OCI-LY1 (cell line): ENCODE measurements around the gene ARL13A.

Source experiments
- H2AFZ ChIP-seq: fragments of 200-600 bp; sonication (generic), shearing (Covaris generic); 2 replicates; pipeline ENCODE4 v1.6.0; 2014; ENCODE audit warnings: antibody characterized with exemption, mild to moderate bottlenecking, low read length
- H3F3A ChIP-seq: fragments of 200-600 bp; sonication (generic), shearing (Covaris generic); 2 replicates; pipeline ENCODE4 v1.6.0; 2014; ENCODE audit warnings: mild to moderate bottlenecking, antibody characterized with exemption, low read length, moderate library complexity; ENCODE audit not compliant: insufficient read depth
- H3K27ac ChIP-seq: fragments of 200-600 bp; sonication (generic); 2 replicates; pipeline ENCODE4 v1.5.1; 2014; ENCODE audit warnings: low read length, mixed run types, mild to moderate bottlenecking, low read depth; ENCODE audit not compliant: poor library complexity, severe bottlenecking
- H3K27me3 ChIP-seq: fragments of 200-600 bp; sonication (generic); 2 replicates; pipeline ENCODE4 v1.6.0; 2014; ENCODE audit warnings: antibody characterized with exemption, mild to moderate bottlenecking, low read length, moderate library complexity; ENCODE audit not compliant: insufficient read depth
- H3K36me3 ChIP-seq: fragments of 200-600 bp; sonication (generic); 2 replicates; pipeline ENCODE4 v1.6.1; 2014; ENCODE audit warnings: mild to moderate bottlenecking, antibody characterized with exemption, low read length, moderate library complexity, mixed read lengths; ENCODE audit not compliant: insufficient read depth
- H3K4me1 ChIP-seq: fragments of 200-600 bp; sonication (generic); 2 replicates; pipeline ENCODE4 v1.5.1; 2014; ENCODE audit warnings: mild to moderate bottlenecking, low read length, moderate library complexity; ENCODE audit not compliant: insufficient read depth, severe bottlenecking
- H3K4me2 ChIP-seq: fragments of 200-600 bp; sonication (generic), shearing (Covaris generic); 2 replicates; pipeline ENCODE4 v1.6.1; 2014; ENCODE audit warnings: low read length
- H3K4me3 ChIP-seq: fragments of 200-600 bp; sonication (generic); 2 replicates; pipeline ENCODE4 v1.5.1; 2014; ENCODE audit warnings: low read length, low read depth, mild to moderate bottlenecking, mixed read lengths; ENCODE audit not compliant: poor library complexity, severe bottlenecking
- H3K79me2 ChIP-seq: fragments of 200-600 bp; shearing (Covaris generic); 2 replicates; pipeline ENCODE4 v1.6.1; 2016; ENCODE audit warnings: mixed run types, low read length, mixed read lengths; ENCODE audit not compliant: insufficient read depth
- H3K9ac ChIP-seq: fragments of 200-600 bp; sonication (generic), shearing (Covaris generic); 2 replicates; pipeline ENCODE4 v1.6.1; 2014; ENCODE audit warnings: mild to moderate bottlenecking, low read length, mixed read lengths
- H3K9me2 ChIP-seq: fragments of 200-600 bp; sonication (generic), shearing (Covaris generic); 2 replicates; pipeline ENCODE4 v1.6.1; 2014; ENCODE audit warnings: low read depth, mild to moderate bottlenecking, low read length, mixed read lengths
- H3K9me3 ChIP-seq: fragments of 200-600 bp; shearing (Covaris generic); 2 replicates; pipeline ENCODE4 v1.6.1; 2014; ENCODE audit warnings: low read length, mixed read lengths
- H4K20me1 ChIP-seq: fragments of 200-600 bp; sonication (generic), shearing (Covaris generic); 2 replicates; pipeline ENCODE4 v1.6.0; 2016; ENCODE audit warnings: mild to moderate bottlenecking, low read length; ENCODE audit not compliant: insufficient read depth
- CTCF ChIP-seq: fragments of 200-600 bp; sonication (generic), shearing (Covaris generic); IDR thresholded peaks from 2 replicates; pipeline ENCODE4 v1.5.1; 2017; ENCODE audit warnings: mild to moderate bottlenecking, antibody characterized with exemption, low read length, moderate library complexity, mixed read lengths
- EZH2 ChIP-seq: fragments of 200-600 bp; sonication (generic), shearing (Covaris generic); IDR thresholded peaks from 2 replicates; pipeline ENCODE4 v1.8.0; 2017; ENCODE audit warnings: borderline replicate concordance, mixed run types, mild to moderate bottlenecking, antibody characterized with exemption, low read length, moderate library complexity, mixed read lengths

Gene ARL13A

DNA sequence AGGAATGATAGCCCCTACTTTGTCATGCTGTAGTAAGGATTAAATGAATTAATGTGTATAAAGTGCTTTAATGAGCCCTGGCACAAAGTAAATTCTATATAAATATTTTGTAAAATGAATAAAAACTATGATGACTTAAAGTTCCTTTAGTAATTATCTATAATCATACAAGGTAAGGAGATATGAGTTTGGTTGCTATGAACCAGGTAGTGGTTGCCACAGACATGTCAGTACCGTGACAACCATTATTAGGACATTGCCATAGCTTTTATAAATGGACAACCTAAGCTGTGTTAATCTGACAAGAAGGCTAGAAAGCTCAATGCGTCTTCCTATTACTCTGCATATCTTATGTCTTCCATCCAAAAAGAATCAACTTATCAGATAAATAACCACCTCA lies at the start of gene ARL13A:
Gene ARL13A (plus strand): TSS at position 301 of the 400 bp plus-strand sequence. CDS start 3,982 bp downstream, outside the sequence.
- Histone ChIP-seq H4K20me1 (no peaks in the 10 kb centered on the region), H3K4me1 (no peaks in the 10 kb centered on the region), H3K4me3 (no peak within 1 kb of the TSS), H2AFZ (no peak within 1 kb of the TSS), H3K79me2 (no peaks in the 10 kb centered on the region), H3K9me3 (no peaks in the 10 kb centered on the region), H3K9me2 (no peaks in the 10 kb centered on the region), H3K27me3 (no peaks in the 10 kb centered on the region), H3K4me2 (no peak within 1 kb of the TSS), H3F3A (no peaks in the 10 kb centered on the region), H3K9ac (no peak within 1 kb of the TSS), H3K27ac (no peak within 1 kb of the TSS), H3K36me3 (no peaks in the 10 kb centered on the region)
- TF ChIP-seq EZH2 (no peak), CTCF (no peak)

- H3K27me3 ChIP-seq = no peaks in the 10 kb centered on the region
- no peaks in the 10 kb centered on the region for H3K79me2 ChIP-seq
- no peak for TF ChIP-seq CTCF
- no peak for TF ChIP-seq EZH2
- H3K9me3 ChIP-seq = no peaks in the 10 kb centered on the region
- no peak overlapping the region for H3K4me2 ChIP-seq
- no peaks in the 10 kb centered on the region for H4K20me1 ChIP-seq
- H3K9me2 ChIP-seq = no peaks in the 10 kb centered on the region
- H3F3A ChIP-seq = no peaks in the 10 kb centered on the region
- H3K4me1 ChIP-seq = peaks cover 12% of the 10 kb centered on the region
- no peak overlapping the region for H3K27ac ChIP-seq
- no peak overlapping the region for H2AFZ ChIP-seq
- H3K9ac ChIP-seq = no peak overlapping the region
- no peak overlapping the region for H3K4me3 ChIP-seq
- no peaks in the 10 kb centered on the region for H3K36me3 ChIP-seq
Measured at GRCh38 chrX:100924375-100924774, 45.1 kb upstream of the ARL13A start.

- Histone ChIP-seq H3K27ac (no peak overlapping the region), H3K4me1 (peaks cover 27% of the 10 kb centered on the region), H3K27me3 (no peaks in the 10 kb centered on the region), H3K9me2 (no peaks in the 10 kb centered on the region), H3K36me3 (no peaks in the 10 kb centered on the region), H3K9me3 (no peaks in the 10 kb centered on the region), H3K9ac (no peak overlapping the region), H3F3A (no peaks in the 10 kb centered on the region), H3K4me2 (no peak overlapping the region), H3K79me2 (no peaks in the 10 kb centered on the region), H2AFZ (no peak overlapping the region), H3K4me3 (peak overlapping the region; percentile 1), H4K20me1 (no peaks in the 10 kb centered on the region)
- TF ChIP-seq CTCF (no peak), EZH2 (no peak)
Measured at GRCh38 chrX:100926453-100926852, 43.1 kb upstream of the ARL13A start.
